Stimulated activated CD4-positive, alpha-beta T cell treated with anti-CD3 and anti-CD28 coated beads, Interleukin-12 subunit alpha, Interleukin-12 subunit beta, amount 100 ng/mL, for 24 hours (primary cell): ENCODE measurements around the gene CNFN.

Source experiments
- DNase-seq, 2 experiments: peaks; one replicate each; pipeline ENCODE4 v3.0.0-alpha.2; 2020; ENCODE audit warnings: low read depth in 2 of 2

The CNFN gene

GRCh38 chr19:42409477-42409876 is 19.4 kb upstream of the CNFN start:
- DNase-seq = no peak

- no peak for DNase-seq
Observed at GRCh38 chr19:42407816-42408175, 17.7 kb upstream of the CNFN start.

GRCh38 chr19:42407085-42407815 is 17.2 kb upstream of the CNFN start:
- no peak for DNase-seq

GRCh38 chr19:42406111-42406510 is 16.0 kb upstream of the CNFN start:
- no peak for DNase-seq

- no peak for DNase-seq
Observed at GRCh38 chr19:42403586-42403985, 13.5 kb upstream of the CNFN start.

- DNase-seq = no peak
Observed at GRCh38 chr19:42402376-42403116, 12.4 kb upstream of the CNFN start.

DNA sequence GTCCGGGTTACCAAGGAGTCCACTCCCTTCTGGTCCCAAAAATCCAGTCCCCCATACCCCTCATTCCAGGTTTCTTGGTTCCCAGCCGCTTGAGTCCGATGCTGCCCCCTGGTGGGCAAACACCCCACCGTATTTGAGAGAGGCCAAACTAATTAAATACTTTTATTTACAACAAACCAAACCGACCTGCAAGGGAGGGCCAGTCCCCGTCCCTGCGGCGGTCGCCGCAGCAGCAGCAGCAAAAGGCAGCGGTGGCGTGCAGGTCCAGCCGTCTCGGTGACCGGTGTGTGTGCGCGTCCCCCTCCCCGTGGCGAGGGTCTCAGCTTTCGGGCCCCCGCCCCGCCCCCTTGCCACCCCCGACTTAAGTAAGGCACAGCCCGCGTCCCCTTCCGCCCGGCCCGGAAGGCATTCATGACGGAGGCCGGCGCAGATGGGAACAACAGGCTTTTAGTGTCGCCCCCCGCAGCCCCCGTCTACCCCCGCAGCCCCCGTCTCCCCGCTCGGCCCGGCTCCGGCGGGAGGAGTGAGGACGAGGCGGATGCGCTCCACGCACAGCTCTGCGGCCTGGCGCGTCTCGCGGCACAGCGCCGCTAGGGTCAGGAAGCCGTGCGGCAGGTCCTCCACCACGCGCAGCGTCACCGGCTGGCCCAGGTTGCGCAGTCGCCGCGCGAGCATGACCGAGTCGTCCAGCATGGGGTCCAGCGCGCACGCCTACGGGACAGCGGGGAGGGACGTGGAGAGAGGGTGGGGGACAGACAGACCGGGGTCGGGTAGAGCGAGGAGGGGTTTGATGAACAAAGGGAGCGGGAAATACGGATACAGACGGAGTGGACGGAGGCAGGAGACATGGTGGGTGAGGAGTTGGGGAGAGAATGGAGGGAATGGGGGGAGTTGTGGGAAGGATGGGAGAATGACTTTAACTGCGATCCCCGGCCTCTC is 11.5 kb upstream of the CNFN start:
- DNase-seq = peak; percentile 35 to 74

DNA sequence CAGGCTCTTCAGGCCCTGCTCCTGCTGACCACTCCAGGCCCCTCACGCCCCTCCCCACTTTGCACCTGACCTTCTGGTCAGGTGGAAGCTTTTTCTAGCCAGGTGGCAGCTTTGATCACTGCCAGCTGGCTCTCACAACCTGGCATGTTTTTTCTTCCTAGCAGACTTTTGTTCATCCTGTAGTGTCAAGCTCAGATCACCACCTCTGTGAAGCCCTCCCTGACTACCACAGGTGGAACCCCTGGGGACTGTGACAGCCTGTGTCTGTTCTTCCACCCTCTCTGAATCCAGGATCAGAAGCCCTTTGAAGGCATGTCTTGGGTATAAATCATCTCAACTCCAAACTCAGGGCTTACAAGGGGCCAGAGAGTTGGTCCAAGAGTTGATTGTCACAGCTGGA is 10.3 kb upstream of the CNFN start:
- no peak for DNase-seq

GRCh38 chr19:42397263-42398166 is 7.4 kb upstream of the CNFN start:
- no peak for DNase-seq

DNA sequence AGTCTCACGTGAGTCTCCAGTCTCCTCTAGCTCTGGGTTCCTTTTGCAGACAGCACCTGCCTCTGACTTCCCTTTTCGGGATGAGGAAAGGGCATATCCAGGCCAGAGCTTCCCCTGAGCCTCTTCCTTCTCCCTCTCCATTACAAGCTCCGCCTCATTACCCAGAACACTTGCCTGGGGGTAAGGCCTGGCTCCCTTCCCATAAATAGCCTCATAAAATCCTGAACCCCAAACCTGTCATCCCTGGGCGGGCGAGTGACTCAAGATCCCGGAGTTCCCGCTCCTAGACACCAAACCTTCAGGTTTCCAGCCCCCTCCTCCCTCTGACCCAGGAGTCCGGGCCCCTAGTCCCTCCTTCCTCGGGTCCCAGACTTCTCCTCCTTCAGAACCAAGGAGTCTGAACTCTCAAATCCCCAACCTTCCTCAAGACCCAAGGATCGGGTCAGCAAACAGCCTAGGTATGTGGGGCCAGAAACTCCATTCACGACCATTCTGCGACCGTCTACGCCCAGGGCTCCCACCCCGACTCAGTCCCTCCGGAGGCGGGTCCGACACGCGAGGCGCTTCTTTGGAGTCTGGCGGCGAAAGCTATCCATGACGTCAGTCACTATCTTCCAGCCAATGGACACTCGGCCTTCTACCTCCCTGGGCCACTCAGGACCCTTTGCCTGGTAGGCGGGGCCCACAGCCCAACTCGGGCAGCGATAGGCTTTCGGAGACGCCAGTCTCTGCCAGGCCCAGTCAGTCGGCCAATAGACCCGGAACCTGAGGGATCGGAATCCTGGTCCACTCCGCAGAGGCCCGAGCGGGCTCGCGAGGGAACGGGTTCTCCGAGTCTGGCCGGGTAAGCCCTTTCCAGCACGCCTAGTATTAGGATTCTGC is 6.5 kb upstream of the CNFN start:
- peak; percentile 90 to 97 for DNase-seq

- DNase-seq = no peak
Observed at GRCh38 chr19:42394751-42395150, 4.7 kb upstream of the CNFN start.

- DNase-seq = no peak
Observed at GRCh38 chr19:42392165-42392564, 2.1 kb upstream of the CNFN start.

DNA sequence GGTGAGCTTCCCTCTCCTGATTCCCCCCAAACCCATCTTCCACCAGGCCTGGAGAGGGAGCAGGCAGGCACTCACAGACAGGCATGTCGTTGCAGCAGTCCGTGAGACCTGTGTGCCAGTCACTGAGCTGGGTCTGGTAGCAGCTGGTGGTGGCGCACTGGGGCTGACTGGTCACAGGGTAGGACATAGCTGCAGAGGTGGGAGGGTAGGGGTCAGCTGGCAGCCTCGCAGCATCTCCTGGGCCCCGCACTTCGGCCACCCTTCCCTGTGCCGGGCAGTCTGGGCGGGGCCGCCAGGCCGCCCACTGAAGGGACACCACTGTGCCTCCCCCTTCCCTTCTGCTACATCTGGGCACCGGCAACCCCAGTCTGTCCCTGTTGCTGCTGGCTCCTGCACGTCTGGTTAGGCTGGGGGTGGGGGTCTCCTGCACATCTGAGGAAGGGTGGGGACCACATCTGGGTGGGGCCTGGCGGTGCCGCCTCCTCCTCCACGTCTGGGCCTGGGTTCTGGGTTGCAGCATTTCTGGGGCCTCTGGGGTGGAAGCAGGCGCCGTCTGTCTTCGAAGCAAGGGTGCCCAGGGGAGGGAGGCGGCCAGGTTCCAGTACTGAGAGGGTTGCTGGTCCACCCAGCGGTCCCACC is 1.1 kb downstream of the CNFN start:
- no peak for DNase-seq

DNA sequence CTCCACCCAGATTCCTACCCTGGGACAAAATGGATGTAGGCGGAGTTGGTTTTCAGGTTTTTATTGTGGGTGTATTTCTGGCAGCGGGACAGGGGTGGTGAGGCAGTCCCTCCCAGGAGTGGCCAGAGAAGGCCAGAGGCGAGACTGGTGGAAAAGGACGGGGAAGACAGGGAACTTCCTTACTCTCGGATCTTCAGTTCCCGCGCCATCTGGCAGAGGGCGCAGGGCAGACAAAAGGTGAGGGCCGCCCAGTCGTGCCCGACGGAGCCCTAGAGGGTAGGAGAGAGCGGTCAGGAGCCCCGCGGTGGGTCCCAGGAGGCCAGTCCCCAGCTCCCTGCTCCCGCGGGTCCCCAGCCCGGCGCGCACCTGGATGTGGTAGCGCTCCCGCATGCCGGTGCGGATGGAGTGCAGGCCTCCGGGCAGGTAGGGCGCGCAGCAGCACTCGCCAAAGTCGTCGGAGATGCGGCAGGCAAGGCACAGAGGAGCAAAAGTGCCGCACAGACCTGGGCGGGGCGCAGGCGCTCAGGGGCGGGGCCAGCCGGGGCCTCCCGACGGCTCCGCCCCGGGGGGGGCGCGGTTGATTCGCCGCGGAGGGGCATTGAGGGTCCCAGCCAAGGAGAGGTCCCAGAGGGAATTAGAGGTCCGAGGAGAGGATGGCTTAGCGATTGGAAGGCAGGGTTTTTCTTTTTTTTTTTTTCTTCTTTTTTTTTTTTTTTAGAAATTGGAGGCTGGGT is 3.0 kb downstream of the CNFN start:
- DNase-seq = peak; percentile 33 to 63

DNA sequence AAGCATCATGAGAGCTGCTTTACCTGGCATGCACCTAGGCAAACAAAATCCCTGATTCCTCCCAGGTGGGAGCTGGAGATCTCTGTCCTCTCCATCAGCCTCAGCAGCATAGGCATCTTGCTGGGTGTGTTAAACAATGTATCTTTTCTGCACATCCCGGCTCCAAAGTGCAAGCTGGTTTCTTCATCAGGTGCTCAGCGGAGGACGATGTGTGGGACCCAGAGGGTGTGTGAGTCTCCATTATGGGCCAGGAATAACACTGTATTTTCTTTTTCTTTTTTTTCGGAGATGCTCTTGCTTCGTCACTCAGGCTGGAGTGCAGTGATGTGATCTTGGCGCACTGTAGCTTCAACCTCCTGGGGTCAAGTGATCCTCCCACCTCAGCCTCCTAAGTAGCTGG is 9.9 kb downstream of the CNFN start:
- DNase-seq = no peak

DNA sequence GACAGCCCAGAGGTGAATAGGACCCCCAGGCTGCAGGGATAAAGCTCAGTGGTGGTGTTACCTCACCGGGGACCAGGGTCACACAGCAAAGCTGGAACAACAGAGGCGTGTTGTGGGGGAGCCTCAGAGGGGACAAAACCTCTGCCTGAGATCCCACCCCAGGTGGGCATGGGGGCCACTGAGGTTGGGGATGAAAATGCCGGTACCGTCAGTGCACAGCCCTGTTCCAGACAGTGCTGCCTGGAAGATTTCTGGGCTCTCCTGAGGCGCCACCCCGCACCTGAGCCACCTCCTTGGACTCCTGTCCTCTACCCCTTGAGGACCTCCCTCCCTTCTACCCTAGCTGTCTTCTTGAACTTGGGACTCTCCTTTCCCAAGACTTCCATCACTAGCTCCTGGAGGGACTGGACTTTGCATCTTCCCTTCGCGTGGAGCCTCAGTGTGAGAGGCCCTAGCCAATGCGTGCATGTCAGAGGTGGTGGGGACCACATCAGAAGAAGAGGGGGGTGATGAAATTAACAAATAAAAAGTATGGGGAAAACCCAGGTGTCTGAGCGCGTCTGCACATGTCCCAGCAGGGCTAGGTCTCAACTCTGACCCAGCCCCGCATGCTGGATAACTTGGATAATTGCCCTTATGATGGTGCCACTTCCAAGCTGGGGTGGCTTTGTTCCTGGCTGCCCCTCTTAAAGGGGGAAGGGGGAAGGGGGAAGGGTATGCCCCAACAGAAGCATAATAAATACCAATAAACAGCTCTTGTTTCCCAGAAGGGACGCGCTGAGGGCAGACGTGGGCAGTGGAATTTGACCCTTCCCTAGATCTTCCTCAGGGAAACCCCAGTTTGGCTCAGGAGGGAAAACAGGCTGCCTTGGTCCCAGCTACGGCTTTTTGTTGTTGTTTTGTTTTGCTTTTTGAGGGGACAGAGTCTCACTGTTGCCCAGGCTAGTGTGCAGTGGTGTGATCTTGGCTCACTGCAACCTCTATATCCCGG is 11.6 kb downstream of the CNFN start:
- DNase-seq = no peak

DNA sequence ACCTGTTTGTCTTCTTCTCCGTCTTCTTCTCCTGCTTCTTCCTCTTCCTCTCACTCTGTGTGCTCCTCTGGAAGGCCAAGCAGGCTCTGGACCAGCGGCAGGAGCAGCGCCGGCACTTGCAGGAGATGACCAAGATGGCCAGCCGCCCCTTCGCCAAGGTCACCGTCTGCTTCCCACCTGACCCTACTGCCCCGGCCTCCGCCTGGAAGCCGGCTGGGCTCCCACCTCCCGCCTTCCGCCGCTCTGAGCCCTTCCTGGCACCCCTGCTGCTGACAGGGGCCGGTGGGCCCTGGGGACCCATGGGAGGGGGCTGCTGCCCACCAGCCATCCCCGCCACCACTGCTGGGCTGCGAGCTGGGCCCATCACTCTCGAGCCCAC is 13.9 kb downstream of the CNFN start:
- no peak for DNase-seq
